ENCODE data around the gene ANKRD2.

GRCh38 chr10:97599272-97599619 lies 26.7 kb downstream of the ANKRD2 start:
- TF ChIP-seq CTCF (IDR thresholded peaks at IDR 0.05): no peak
- no peak for TF ChIP-seq POLR2A (IDR thresholded peaks at IDR 0.05)
